ENCODE measurements around the gene PRRT1B.

Gene PRRT1B

DNA sequence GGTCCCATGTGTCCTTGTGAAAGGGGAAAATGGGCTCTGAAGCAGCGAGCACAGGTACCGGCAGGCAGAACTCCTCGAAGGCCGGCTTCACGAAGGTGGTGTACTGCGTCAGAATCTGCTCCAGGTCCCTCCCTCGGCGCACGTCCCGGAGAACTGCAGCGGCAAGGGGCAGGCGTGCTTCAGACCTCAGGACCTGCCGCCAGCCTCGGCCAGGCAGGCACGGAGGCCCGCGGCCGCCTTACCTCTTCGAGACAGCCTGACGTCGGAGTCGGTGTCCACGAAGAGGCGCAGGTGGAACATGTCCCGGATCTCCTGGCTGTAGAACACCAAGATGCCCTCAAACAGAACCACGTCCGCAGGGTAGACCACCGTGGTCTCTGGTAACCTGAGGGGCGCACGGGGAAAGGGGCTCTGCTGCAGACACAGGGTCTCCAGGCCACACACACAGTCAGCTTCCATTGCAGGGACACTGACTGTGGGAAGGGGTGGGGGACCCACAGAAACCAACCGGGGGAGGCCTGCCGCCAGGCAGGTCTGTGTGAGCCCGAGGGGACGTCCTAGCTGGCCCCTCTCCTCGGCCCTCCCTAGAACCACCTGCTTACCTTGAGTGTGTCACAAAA, 16.3 kb upstream of the PRRT1B start:
- no peak overlapping the region for H3K27ac ChIP-seq
- TF ChIP-seq, protein P1, sequence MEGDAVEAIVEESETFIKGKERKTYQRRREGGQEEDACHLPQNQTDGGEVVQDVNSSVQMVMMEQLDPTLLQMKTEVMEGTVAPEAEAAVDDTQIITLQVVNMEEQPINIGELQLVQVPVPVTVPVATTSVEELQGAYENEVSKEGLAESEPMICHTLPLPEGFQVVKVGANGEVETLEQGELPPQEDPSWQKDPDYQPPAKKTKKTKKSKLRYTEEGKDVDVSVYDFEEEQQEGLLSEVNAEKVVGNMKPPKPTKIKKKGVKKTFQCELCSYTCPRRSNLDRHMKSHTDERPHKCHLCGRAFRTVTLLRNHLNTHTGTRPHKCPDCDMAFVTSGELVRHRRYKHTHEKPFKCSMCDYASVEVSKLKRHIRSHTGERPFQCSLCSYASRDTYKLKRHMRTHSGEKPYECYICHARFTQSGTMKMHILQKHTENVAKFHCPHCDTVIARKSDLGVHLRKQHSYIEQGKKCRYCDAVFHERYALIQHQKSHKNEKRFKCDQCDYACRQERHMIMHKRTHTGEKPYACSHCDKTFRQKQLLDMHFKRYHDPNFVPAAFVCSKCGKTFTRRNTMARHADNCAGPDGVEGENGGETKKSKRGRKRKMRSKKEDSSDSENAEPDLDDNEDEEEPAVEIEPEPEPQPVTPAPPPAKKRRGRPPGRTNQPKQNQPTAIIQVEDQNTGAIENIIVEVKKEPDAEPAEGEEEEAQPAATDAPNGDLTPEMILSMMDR (conservative IDR thresholded peaks at IDR 0.05) = no peak

- peak overlapping the region; percentile 86 for H3K27ac ChIP-seq
- TF ChIP-seq, protein P1 (conservative IDR thresholded peaks at IDR 0.05) = 0 out of 2 replicates have a peak, but pooled peaks have one; percentile 19
These were observed 15.5 kb upstream of the PRRT1B start for GRCh38 chr9:131529597-131530545.

- peak overlapping the region; percentile 86 for H3K27ac ChIP-seq
- TF ChIP-seq, protein P1 (conservative IDR thresholded peaks at IDR 0.05) = 0 out of 2 replicates have a peak, but pooled peaks have one; percentile 22
These were observed 14.8 kb upstream of the PRRT1B start for GRCh38 chr9:131530546-131530919.

DNA sequence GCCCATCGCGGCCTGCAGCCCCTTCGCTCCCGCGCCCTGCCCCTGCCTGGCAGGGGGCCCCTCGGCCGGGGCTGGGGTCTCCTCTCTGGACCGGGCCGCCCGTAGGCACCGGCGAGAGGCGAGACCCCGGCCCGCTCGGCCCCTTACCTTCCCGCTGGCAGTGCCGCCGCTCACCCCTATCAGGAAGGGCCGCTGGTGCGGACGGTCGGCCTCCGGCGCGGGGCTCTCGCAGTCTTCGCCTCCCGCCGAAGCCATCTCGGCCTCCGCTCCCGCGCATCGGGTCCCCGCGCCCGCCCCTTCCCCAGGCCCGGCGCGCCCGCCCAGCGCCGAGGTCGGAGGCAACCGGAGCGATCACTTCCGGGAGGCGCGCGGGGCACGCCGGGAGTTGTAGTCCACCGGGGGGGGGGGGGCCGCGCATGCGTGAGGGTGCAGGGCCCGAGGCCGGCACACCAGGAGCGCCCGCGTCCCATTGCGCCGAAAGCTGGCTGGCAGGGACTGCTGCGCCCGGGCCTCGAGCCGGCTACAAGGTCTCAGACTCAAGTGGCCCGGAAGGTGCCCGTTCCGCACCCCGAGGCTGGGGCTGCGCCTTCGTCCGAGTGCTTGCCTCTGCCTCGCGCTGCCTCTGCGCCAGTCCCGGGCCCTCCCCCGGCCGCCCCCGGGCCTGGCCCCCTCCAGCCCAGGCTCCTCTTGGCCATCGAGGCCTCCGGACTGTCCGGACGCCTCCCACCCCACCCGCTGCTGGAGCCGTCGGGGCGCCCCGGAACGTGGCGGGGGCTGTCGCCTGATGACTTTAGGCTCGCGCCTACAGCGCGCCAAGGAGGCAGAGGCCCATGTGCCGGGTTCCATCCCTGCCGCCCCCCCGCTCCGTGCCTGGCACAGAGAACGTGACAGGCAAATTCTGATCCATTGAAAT, 14.1 kb upstream of the PRRT1B start, which contains the start of gene UCK1:
UCK1 (minus strand) TSS at position 344 of the 913 bp plus-strand sequence; CDS start at position 255, 89 bp downstream.
- peak within 1 kb of the TSS; percentile 86 for H3K27ac ChIP-seq
- TF ChIP-seq, protein P1 (conservative IDR thresholded peaks at IDR 0.05) = no peak

- TF ChIP-seq, protein P1 (conservative IDR thresholded peaks at IDR 0.05) = no peak
These were observed 10.5 kb upstream of the PRRT1B start for GRCh38 chr9:131534721-131535237.

GRCh38 chr9:131537946-131538345, 7.4 kb upstream of the PRRT1B start:
- H3K27ac ChIP-seq = no peak overlapping the region
- TF ChIP-seq, protein P1 (conservative IDR thresholded peaks at IDR 0.05) = no peak

More at GRCh38 chr9:131534721-131535237, 10.5 kb upstream of the PRRT1B start:
- peak overlapping the region; percentile 65 for H3K27ac ChIP-seq
